AG04450 (cell line): Measurements from ENCODE around the gene NRDC. TPM values are rescaled to one million over a fixed set of nuclear protein-coding genes. Genes with fewer than 3 reads are reported as not detected.
"Not testable (repeated sequence)": the region's sequence is repeated elsewhere in the genome, so short reads cannot be mapped to it uniquely, and the experiment has no call there.

Experiments
- CTCF ChIA-PET: fragments of 300-600, 350-600 bp; formaldehyde crosslinking; extraction: SDS; loops from one replicate; lab custom pipeline; 2022; ENCODE audit warnings: antibody characterized with exemption, inconsistent platforms; lab: Charles Lee
- POLR2A ChIA-PET: fragments of 350-600 bp; formaldehyde crosslinking; extraction: SDS; loops from one replicate; lab custom pipeline; 2021; ENCODE audit warnings: antibody characterized with exemption, inconsistent platforms; lab: Yijun Ruan, JAX
- DNase-seq: peaks from one replicate; pipeline ENCODE4 v3.0.0-alpha.2; 2011; ENCODE audit warnings: low read depth, low spot score
- H3K27ac ChIP-seq: one replicate; pipeline ENCODE4 v1.5.1; 2012; ENCODE audit warnings: low read depth, low read length, control low read depth
- H3K27me3 ChIP-seq: one replicate; pipeline ENCODE4 v1.6.0; 2012; ENCODE audit warnings: low read length; ENCODE audit not compliant: control insufficient read depth, insufficient read depth
- H3K4me3 ChIP-seq: 2 replicates; pipeline ENCODE4 v1.5.1; 2011; ENCODE audit warnings: mild to moderate bottlenecking, low read depth, low read length, control low read depth
- H3K9me3 ChIP-seq: 2 replicates; pipeline ENCODE4 v1.5.1; 2012; ENCODE audit warnings: low read length; ENCODE audit not compliant: control insufficient read depth, insufficient read depth
- polyA plus RNA-seq: library from polyadenylated mRNA; depleted of rRNA; stranded (reverse); fragments of >200 nt; gene quantifications from 2 replicates; pipeline ENCODE4 v1.2.3, GENCODE V29; 2011
- TF ChIP-seq, protein P1 (sequence below): IDR thresholded peaks from 2 replicates; pipeline ENCODE4 v1.5.1; 2011; ENCODE audit warnings: low read depth, low read length, control low read depth, inconsistent platforms

NRDC gene
- polyA plus RNA-seq, 1 experiment = 172 TPM

DNA sequence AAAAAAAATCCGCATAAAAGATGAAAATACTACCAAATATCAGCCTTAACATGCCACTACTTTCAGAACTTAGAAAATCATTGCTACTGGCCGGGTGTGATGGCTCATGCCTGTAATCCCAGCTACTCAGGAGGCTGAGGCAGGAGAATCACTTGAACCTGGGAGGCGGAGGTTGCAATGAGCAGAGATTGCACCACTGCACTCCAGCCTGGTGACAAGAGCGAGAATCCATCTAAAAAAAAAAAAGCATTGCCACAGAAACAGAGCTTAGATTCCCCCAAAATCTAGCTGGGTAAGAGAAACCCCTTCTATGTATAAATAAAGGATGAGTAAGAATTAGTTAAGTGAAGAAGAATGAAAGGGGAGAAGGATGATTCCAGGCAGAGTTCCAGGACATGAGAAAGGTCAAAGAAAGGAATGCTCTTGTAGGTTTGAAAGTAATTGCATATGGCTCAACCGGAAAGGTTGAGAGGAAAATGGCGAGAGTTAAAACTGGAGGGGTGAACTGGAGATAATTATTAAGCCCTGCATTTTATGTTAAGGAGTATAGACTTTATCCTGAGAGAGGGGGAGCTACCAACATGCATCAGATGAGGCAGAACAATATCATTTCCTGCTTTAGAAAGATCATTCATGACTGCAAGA is 19.7 kb upstream of the NRDC start:
- CTCF ChIA-PET = interaction anchor here (0.9 to 3.1 kb wide), 14 partner anchors 9 to 451 kb away, joined by 3 to 33 read pairs (median 4); no protein-coding TSS in a partner anchor
- TF ChIP-seq, protein P1, sequence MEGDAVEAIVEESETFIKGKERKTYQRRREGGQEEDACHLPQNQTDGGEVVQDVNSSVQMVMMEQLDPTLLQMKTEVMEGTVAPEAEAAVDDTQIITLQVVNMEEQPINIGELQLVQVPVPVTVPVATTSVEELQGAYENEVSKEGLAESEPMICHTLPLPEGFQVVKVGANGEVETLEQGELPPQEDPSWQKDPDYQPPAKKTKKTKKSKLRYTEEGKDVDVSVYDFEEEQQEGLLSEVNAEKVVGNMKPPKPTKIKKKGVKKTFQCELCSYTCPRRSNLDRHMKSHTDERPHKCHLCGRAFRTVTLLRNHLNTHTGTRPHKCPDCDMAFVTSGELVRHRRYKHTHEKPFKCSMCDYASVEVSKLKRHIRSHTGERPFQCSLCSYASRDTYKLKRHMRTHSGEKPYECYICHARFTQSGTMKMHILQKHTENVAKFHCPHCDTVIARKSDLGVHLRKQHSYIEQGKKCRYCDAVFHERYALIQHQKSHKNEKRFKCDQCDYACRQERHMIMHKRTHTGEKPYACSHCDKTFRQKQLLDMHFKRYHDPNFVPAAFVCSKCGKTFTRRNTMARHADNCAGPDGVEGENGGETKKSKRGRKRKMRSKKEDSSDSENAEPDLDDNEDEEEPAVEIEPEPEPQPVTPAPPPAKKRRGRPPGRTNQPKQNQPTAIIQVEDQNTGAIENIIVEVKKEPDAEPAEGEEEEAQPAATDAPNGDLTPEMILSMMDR = no peak
- no peaks in the 10 kb centered on the region for H3K9me3 ChIP-seq
- POLR2A ChIA-PET = interaction anchor here (0.6 to 2.9 kb wide), 7 partner anchors 8 to 157 kb away, joined by 3 to 20 read pairs (median 10); partner anchors contain the start of genes NRDC and TXNDC12
- DNase-seq = peak; percentile 96
- H3K27ac ChIP-seq = peak overlapping the region; percentile 86
- no peaks in the 10 kb centered on the region for H3K27me3 ChIP-seq
- no peak overlapping the region for H3K4me3 ChIP-seq

DNA sequence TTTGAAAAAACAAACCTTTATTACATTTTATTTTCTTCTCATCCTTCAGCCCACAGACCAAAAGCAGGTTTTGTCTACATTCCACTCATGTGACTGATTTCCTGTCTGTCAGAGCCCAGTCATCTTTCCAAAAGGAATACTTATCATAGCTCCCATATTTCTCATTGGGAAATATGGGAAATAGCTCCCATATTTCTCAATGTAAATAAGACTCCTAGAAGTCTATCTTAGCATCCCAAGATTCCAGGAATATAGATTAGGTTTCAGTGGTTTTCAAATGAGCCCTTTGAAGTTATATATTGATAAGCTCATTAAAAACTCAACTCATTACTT is 19.1 kb upstream of the NRDC start:
- Histone ChIP-seq H3K4me3 (no peak overlapping the region), H3K27ac (peak overlapping the region; percentile 96), H3K27me3 (no peaks in the 10 kb centered on the region), H3K9me3 (no peaks in the 10 kb centered on the region)
- DNase-seq = peak; percentile 85
- CTCF ChIA-PET = interaction anchor here (1.0 to 3.1 kb wide), 22 partner anchors 9 to 788 kb away, joined by 3 to 33 read pairs (median 6); partner anchors contain the start of gene NRDC
- POLR2A ChIA-PET = interaction anchor here (0.8 to 2.9 kb wide), 8 partner anchors 9 to 467 kb away, joined by 3 to 20 read pairs (median 6); partner anchors contain the start of genes NRDC and TXNDC12
- TF ChIP-seq, protein P1 = no peak

DNA sequence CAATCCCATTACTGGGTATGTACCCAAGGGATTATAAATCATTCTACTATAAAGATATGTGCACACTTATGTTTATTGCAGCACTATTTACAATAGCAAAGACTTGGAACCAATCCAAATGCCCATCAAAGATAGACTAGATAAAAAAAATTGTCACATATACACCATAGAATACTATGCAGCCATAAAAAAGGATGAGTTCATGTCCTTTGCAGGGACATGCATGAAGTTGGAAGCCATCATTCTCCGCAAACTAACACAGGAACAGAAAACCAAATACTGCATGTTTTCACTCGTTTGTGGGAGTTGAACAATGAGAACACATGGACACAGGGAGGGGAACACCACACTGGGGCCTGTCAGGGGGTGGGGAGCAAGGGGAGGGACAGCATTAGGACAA is 16.2 kb upstream of the NRDC start:
- H3K4me3 ChIP-seq, CTCF ChIA-PET, H3K27ac ChIP-seq, H3K27me3 ChIP-seq, POLR2A ChIA-PET, H3K9me3 ChIP-seq, DNase-seq: not testable (repeated sequence)

DNA sequence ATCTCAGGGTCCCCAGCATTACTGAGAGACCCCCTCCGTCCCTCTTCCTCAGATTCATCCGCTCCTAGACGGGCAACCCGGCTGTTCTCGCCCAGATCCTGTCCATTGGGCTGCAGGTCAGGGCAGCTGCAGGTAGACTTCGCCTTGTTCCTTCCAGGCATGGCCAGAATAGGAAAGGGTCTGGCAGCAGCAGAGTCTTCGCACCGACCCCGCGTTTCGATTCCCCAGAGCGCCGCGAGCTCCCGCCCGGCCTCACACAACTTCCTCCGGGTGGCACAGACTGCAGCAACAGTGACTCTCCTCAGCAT is 265 bp downstream of the NRDC start:
- CTCF ChIA-PET = interaction anchor here (1.7 kb wide), 1 partner anchor 19 kb away, joined by 13 read pairs; no protein-coding TSS in a partner anchor
- Histone ChIP-seq H3K4me3 (peak overlapping the region; percentile 99), H3K27me3 (no peaks in the 10 kb centered on the region), H3K27ac (peak overlapping the region; percentile 97), H3K9me3 (no peaks in the 10 kb centered on the region)
- TF ChIP-seq, protein P1 = no peak
- DNase-seq = no peak
- POLR2A ChIA-PET = interaction anchor here (1.0 kb wide), 1 partner anchor 19 kb away, joined by 3 read pairs; no protein-coding TSS in a partner anchor

DNA sequence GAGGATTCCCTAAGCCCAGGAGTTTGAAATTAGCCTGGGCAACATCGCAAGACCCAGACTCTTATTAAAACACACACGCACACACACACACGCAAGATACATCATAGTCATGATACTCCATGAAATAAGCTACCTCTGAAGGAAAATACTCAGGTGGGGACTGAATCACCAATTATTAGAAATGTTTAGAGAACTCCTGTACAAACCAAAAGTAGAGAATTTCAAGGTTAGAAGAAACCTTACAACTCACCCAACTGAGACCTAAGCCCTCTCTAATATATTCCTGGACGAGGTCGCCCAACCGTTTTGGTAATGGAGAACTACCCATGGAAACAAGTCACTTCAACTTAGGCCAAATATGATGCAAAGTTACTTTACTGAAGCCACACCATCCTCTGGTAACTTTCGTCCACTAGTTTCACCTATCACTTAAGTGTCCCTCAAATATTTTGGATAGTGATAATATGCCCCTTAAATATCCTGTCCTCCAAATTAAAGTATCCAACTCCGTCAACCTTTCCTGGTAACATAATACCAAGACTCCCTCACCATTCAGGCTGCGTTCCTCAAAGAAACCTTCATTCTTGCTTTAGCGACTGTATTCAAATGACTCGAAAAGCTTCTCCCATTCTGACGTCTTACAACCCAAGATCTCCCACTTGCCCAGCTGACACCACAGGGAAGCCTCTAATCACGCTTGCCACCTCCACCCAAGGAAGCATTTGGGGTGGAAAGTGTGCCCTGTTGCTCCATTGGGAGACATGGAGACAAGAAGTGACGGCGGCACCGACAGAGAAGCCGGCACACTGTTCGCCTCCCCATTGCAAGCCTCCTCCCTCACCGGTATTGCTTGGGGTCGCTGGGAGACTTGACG is 856 bp downstream of the NRDC start:
- Histone ChIP-seq H3K9me3 (no peaks in the 10 kb centered on the region), H3K4me3 (peak overlapping the region; percentile 99), H3K27ac (peak overlapping the region; percentile 97), H3K27me3 (no peaks in the 10 kb centered on the region)
- ChIA-PET CTCF (no interaction called here), POLR2A (interaction anchor here (1.0 kb wide), 1 partner anchor 20 kb away, joined by 3 read pairs; no protein-coding TSS in a partner anchor)
- no peak for DNase-seq
- TF ChIP-seq, protein P1 = no peak
